ENCODE measurements around the gene CLNK.

Gene CLNK

DNA sequence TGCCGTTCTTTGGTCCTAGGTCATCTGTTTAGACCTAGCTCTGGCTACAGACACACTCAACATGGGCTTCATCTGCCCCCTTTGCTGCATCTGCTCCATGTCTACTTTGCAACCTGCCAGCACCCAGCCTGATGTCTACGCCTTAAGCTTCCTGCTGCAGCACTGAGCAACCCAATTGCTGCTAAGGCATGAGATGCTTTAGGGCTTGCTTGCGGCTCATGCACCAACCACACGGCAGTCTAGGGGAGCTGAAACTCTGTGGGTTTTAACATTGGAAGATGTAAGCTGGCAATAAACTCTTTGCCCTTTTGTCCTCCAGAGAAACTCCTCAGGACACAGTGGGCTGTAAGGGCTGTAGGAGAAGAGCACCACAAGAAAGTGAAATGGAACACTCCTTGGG is 11.7 kb upstream of the CLNK start:
- TF ChIP-seq CTCF (conservative IDR thresholded peaks at IDR 0.05; ENCODE audit: low read depth): no peak
- ChIA-PET CTCF (no interaction called here), POLR2A (ENCODE audit: low non-redundant PET) (no interaction called here)
- DNase-seq (ENCODE audit: low spot score): no peak
- H3K27ac ChIP-seq: no peak overlapping the region

- no peak for DNase-seq (ENCODE audit: low spot score)
- H3K27ac ChIP-seq: no peak overlapping the region
- ChIA-PET POLR2A (ENCODE audit: low non-redundant PET) (no interaction called here), CTCF (interaction anchor here (0.5 kb wide), 1 partner anchor 38 kb away, joined by 3 read pairs; no protein-coding TSS in a partner anchor)
- no peak for TF ChIP-seq CTCF (conservative IDR thresholded peaks at IDR 0.05; ENCODE audit: low read depth)
Measured at GRCh38 chr4:10694828-10695209, 10.3 kb upstream of the CLNK start.

DNA sequence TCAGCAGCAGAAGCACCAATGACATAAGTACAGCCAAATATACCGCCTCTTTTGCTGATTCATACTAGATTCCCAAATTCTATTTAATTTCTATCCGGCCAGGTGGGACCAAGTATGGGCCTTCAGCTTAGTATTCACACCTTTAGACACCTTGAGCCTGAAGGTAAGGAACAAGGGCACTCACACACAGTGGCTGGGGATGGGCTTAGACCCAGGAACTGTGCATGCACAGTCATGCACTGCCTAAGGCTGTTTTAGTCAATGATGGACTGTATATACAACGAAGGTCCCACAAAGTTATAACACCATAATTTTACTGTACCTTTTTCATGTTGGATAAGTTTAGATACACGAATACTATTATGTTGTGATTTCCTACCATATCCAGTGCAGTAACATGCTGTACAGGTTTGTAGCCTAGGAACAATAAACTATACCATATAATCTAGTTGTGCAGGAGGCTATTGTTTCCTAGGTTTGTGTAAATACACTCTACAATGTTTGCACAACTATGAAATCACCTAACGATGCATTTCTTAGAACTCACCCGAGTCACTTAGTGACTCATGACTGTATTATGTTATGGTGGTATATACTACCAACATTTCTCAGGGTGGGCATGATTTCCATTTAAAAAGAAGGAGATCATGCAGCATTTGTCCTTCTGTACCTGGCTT is 9.7 kb upstream of the CLNK start:
- no peak for TF ChIP-seq CTCF (conservative IDR thresholded peaks at IDR 0.05; ENCODE audit: low read depth)
- DNase-seq (ENCODE audit: low spot score): no peak
- ChIA-PET POLR2A (ENCODE audit: low non-redundant PET) (no interaction called here), CTCF (no interaction called here)
- H3K27ac ChIP-seq: no peak overlapping the region

DNA sequence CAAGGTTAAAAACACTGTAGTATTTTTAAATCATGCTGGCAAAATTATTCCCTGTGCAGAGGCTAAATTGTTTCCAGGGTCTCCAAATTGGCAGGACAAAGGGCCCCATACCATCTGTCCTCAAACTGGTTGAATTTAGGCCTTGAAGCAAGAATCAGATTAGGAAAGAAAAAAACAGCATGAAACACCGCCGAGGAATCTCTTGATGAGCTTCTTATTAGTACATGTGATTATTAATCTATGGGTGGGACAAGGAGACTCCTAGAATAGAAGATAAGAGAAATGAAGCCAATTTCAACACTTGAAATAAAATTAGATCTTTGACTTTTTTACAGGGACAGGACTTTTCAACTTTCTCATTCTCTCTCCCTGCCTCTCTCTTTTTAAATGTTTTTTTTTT is 7.1 kb upstream of the CLNK start:
- CTCF ChIA-PET: no interaction called here
- DNase-seq (ENCODE audit: low spot score): no peak
- POLR2A ChIA-PET (ENCODE audit: low non-redundant PET): no interaction called here
- no peak for TF ChIP-seq CTCF (conservative IDR thresholded peaks at IDR 0.05; ENCODE audit: low read depth)
- no peak overlapping the region for H3K27ac ChIP-seq

DNA sequence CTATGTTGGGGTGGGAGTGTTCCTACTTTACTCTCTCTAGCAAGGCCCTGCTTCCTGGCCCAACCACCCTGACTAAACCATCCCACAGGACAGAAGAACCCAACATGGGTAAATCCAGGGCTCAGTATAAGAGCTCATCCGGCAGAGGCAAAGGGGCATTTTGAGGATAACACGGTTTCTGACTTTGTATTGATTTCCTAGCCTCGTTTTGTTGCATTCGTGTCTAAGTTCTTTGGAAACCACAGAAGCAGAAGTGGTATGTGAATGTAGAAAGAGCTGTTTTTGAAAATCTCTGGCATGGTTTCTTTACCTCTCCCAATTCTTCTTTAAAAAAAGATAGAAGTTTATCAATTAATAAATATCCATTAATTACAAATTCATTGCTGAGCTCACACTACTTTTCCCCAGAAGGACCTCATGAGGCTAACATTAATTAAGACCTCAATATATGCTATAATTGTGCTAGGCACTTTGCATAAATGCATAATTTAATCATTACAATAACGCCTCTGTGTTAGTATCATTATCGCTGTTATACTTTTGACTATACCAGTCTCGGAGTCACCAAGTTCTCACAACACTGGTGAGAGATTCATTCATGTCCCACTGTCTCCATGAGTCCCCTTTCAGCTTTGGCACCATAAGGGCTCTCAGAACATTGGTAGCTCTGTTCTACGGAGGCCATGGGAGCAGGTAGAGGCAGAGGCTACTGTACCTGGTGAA is 5.8 kb upstream of the CLNK start:
- POLR2A ChIA-PET (ENCODE audit: low non-redundant PET): no interaction called here
- H3K27ac ChIP-seq: no peak overlapping the region
- DNase-seq (ENCODE audit: low spot score): no peak
- CTCF ChIA-PET: no interaction called here
- TF ChIP-seq CTCF (conservative IDR thresholded peaks at IDR 0.05; ENCODE audit: low read depth): no peak

DNA sequence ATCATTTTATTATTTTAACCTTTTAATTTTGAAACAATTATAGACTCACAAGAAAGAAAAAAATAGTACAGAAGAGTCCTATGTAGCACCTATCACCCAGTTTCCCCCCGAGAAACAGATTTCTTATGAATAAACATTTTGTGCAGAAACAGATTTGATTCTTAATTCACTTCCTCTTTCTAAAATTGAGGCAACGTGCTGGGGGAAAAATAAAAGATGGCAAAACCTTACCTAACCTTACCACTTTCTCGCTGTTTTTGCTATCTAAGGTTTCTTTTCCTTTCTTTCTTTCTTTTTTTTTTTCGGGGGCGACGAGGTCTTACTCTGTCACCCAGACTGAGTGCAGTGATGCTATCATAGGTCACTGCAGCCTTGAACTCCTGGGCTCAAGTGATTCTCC is 4.3 kb upstream of the CLNK start:
- H3K27ac ChIP-seq: no peak overlapping the region
- DNase-seq (ENCODE audit: low spot score): no peak
- no peak for TF ChIP-seq CTCF (conservative IDR thresholded peaks at IDR 0.05; ENCODE audit: low read depth)
- CTCF ChIA-PET: no interaction called here
- POLR2A ChIA-PET (ENCODE audit: low non-redundant PET): no interaction called here
